ENCODE results near the gene KRT13. TPM values are rescaled to one million over a fixed set of nuclear protein-coding genes. Genes with fewer than 3 reads are reported as not detected.

KRT13 gene
- polyA plus RNA-seq, 1 experiment: not detected

DNA sequence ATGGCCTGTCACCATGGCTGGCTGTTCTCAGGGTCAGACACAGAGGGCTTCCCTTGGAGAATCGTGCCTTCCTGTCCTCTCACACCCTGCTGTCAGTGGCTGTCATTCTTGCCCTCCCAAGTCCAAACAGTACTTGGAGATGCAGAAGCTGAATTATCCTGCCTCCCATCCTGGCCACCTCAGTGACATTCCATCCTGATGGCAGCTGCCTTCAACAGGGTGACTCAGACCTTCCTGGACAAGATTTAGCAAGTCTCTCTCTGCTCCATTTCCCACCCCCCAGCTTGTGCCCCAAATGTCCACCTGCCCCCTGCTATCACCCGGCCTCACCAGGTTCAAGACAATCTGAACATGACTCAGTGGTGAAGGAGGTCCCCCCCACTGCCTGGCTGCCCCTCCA lies 10.9 kb downstream of the KRT13 start:
- CTCF ChIA-PET: interaction anchor here (0.7 to 5.1 kb wide), 3 partner anchors 54 to 582 kb away, joined by 3 to 35 read pairs (median 4); no protein-coding TSS in a partner anchor
- Histone ChIP-seq H3K4me3 (ENCODE audit: low read depth, low read length) (no peak overlapping the region), H3K27ac (ENCODE audit: low read depth, low read length) (no peak overlapping the region), H3K9me3 (ENCODE audit: control insufficient read depth, insufficient read depth, low read length) (no peaks in the 10 kb centered on the region; the same call in 1 of the 2 replicates), H3K27me3 (ENCODE audit: control insufficient read depth, insufficient read depth, low read length) (no peaks in the 10 kb centered on the region)
- TF ChIP-seq, protein P1, sequence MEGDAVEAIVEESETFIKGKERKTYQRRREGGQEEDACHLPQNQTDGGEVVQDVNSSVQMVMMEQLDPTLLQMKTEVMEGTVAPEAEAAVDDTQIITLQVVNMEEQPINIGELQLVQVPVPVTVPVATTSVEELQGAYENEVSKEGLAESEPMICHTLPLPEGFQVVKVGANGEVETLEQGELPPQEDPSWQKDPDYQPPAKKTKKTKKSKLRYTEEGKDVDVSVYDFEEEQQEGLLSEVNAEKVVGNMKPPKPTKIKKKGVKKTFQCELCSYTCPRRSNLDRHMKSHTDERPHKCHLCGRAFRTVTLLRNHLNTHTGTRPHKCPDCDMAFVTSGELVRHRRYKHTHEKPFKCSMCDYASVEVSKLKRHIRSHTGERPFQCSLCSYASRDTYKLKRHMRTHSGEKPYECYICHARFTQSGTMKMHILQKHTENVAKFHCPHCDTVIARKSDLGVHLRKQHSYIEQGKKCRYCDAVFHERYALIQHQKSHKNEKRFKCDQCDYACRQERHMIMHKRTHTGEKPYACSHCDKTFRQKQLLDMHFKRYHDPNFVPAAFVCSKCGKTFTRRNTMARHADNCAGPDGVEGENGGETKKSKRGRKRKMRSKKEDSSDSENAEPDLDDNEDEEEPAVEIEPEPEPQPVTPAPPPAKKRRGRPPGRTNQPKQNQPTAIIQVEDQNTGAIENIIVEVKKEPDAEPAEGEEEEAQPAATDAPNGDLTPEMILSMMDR (IDR thresholded peaks at IDR 0.05; ENCODE audit: low read depth, low read length): no peak
- DNase-seq (ENCODE audit: low read depth, low spot score): no peak
- POLR2A ChIA-PET: no interaction called here

- no peak for DNase-seq (ENCODE audit: low read depth, low spot score)
- Histone ChIP-seq H3K9me3 (ENCODE audit: control insufficient read depth, insufficient read depth, low read length) (no peaks in the 10 kb centered on the region; the same call in 1 of the 2 replicates), H3K4me3 (ENCODE audit: low read depth, low read length) (no peak overlapping the region), H3K27ac (ENCODE audit: low read depth, low read length) (no peak overlapping the region), H3K27me3 (ENCODE audit: control insufficient read depth, insufficient read depth, low read length) (no peaks in the 10 kb centered on the region)
- POLR2A ChIA-PET: no interaction called here
- CTCF ChIA-PET: interaction anchor here (0.6 to 1.4 kb wide), 5 partner anchors 56 to 633 kb away, joined by 3 to 4 read pairs (median 3); no protein-coding TSS in a partner anchor
- TF ChIP-seq, protein P1 (IDR thresholded peaks at IDR 0.05; ENCODE audit: low read depth, low read length): no peak
Measured at GRCh38 chr17:41492771-41493170, 12.6 kb downstream of the KRT13 start.

DNA sequence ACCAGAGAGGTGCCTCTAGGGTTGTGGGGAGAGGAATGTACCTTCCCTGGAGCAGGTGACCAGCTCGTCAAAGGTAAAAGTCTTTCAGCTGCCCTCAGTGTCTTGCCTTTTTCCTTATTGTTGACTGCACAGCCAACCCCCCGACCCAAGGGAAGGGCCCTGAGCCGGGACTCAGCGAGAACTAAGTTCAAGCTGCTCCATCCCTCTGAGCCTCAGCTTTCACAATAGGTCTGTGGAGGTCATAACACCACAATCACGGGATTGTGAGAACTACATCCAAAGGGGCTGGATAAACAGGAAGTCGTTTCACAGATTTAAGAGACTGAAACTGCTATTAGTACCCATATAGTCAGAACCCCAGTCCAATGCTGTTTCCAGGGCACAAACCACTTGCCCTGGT lies 13.1 kb downstream of the KRT13 start:
- no peak overlapping the region for H3K4me3 ChIP-seq (ENCODE audit: low read depth, low read length)
- TF ChIP-seq, protein P1 (IDR thresholded peaks at IDR 0.05; ENCODE audit: low read depth, low read length): no peak
- DNase-seq (ENCODE audit: low read depth, low spot score): no peak
- ChIA-PET CTCF (interaction anchor here (0.7 to 1.4 kb wide), 4 partner anchors 56 to 175 kb away, joined by 3 to 4 read pairs (median 3); no protein-coding TSS in a partner anchor), POLR2A (no interaction called here)
- H3K27me3 ChIP-seq (ENCODE audit: control insufficient read depth, insufficient read depth, low read length): no peaks in the 10 kb centered on the region
- no peak overlapping the region for H3K27ac ChIP-seq (ENCODE audit: low read depth, low read length)
- H3K9me3 ChIP-seq (ENCODE audit: control insufficient read depth, insufficient read depth, low read length): no peaks in the 10 kb centered on the region; the same call in 1 of the 2 replicates

DNA sequence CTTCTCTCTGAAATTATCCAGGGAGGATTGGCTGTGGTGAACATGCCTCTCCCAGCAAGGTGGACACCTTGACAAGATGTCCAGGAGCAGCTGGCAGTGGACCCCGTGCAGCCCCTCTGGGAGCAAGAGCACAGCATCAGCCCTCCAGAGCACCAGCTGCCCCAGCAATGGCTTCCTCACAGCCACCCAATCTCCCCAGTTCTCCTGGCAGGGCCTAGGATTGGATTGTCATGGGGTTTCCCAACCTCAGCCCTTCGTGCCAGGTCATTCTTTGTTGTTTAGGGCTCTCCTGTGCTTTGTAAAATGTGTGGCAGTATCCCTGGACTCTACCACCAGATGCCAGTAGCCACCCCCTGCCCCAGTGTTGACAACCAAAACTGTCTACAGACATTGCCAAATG lies 13.9 kb downstream of the KRT13 start:
- Histone ChIP-seq H3K4me3 (ENCODE audit: low read depth, low read length) (no peak overlapping the region), H3K27ac (ENCODE audit: low read depth, low read length) (no peak overlapping the region), H3K9me3 (ENCODE audit: control insufficient read depth, insufficient read depth, low read length) (peaks cover 6% of the 10 kb centered on the region; the same call in 1 of the 2 replicates), H3K27me3 (ENCODE audit: control insufficient read depth, insufficient read depth, low read length) (no peaks in the 10 kb centered on the region)
- TF ChIP-seq, protein P1 (IDR thresholded peaks at IDR 0.05; ENCODE audit: low read depth, low read length): no peak
- ChIA-PET POLR2A (no interaction called here), CTCF (interaction anchor here (0.9 kb wide), 1 partner anchor 57 kb away, joined by 3 read pairs; no protein-coding TSS in a partner anchor)
- no peak for DNase-seq (ENCODE audit: low read depth, low spot score)

- ChIA-PET POLR2A (no interaction called here), CTCF (no interaction called here)
- Histone ChIP-seq H3K4me3 (ENCODE audit: low read depth, low read length) (no peak overlapping the region), H3K27me3 (ENCODE audit: control insufficient read depth, insufficient read depth, low read length) (no peaks in the 10 kb centered on the region), H3K9me3 (ENCODE audit: control insufficient read depth, insufficient read depth, low read length) (peaks cover 6% of the 10 kb centered on the region; the same call in 1 of the 2 replicates), H3K27ac (ENCODE audit: low read depth, low read length) (no peak overlapping the region)
- TF ChIP-seq, protein P1 (IDR thresholded peaks at IDR 0.05; ENCODE audit: low read depth, low read length): no peak
- no peak for DNase-seq (ENCODE audit: low read depth, low spot score)
Measured at GRCh38 chr17:41490000-41490990, 15.1 kb downstream of the KRT13 start.
